ENCODE data around the gene CEBPG. TPM values are rescaled to one million over a fixed set of nuclear protein-coding genes. Genes with fewer than 3 reads are reported as not detected.

The CEBPG gene
- total RNA-seq, 1 experiment from 2014 or later, result 41.5 TPM

- POLR2A ChIA-PET, result no interaction called here
- CTCF ChIA-PET, result interaction anchor here (0.6 to 2.1 kb wide), 3 partner anchors 50 to 221 kb away, joined by 3 to 16 read pairs (median 5); no protein-coding TSS in a partner anchor
- Histone ChIP-seq H3K27me3 (ENCODE audit: control insufficient read depth, insufficient read depth, low read length) (no peaks in the 10 kb centered on the region), H3K9me3 (ENCODE audit: control insufficient read depth, insufficient read depth, low read depth, low read length) (no peaks in the 10 kb centered on the region), H3K27ac (ENCODE audit: low read length) (no peak overlapping the region), H3K4me3 (ENCODE audit: low read depth in 2 of 2, low read length in 2 of 2) (no peak overlapping the region), H3K4me1 (ENCODE audit: control insufficient read depth, insufficient read depth, low read length) (no peaks in the 10 kb centered on the region), H3K36me3 (ENCODE audit: control insufficient read depth, insufficient read depth, low read length) (no peaks in the 10 kb centered on the region)
- no TSS peak for BruUV-seq (replicated peaks)
- no peak for TF ChIP-seq TCF7L2 (IDR thresholded peaks at IDR 0.05; ENCODE audit: low read depth, low read length)
- no peak for TF ChIP-seq SIN3A (IDR thresholded peaks at IDR 0.05; ENCODE audit: borderline replicate concordance, insufficient read depth, low read depth, low read length)
- no peak for TF ChIP-seq POLR2AphosphoS5 (IDR thresholded peaks at IDR 0.05; ENCODE audit: low read depth, low read length)
- no peak for TF ChIP-seq CTCF (IDR thresholded peaks at IDR 0.05)
- no peak for TF ChIP-seq REST (IDR thresholded peaks at IDR 0.05; ENCODE audit: insufficient read depth in 1 of 2, low read depth in 2 of 2, low read length in 1 of 2)
- intact Hi-C loops (cut with micrococcal nuclease; ENCODE audit: unreplicated experiment), result no loop called here
- no peak for ATAC-seq
- in situ Hi-C loops (cut with HindIII; ENCODE audit: low pct_unique_long_range_greater_than_20kb, low sequenced_read_pairs), result no loop called here
- no peak for DNase-seq (ENCODE audit: low read depth, low spot score)
These were observed 34.6 kb downstream of the CEBPG start for GRCh38 chr19:33408116-33408515.

GRCh38 chr19:33408538-33409434 lies 35.3 kb downstream of the CEBPG start:
- Histone ChIP-seq H3K4me1 (ENCODE audit: control insufficient read depth, insufficient read depth, low read length) (no peaks in the 10 kb centered on the region), H3K36me3 (ENCODE audit: control insufficient read depth, insufficient read depth, low read length) (no peaks in the 10 kb centered on the region), H3K9me3 (ENCODE audit: control insufficient read depth, insufficient read depth, low read depth, low read length) (no peaks in the 10 kb centered on the region), H3K4me3 (ENCODE audit: low read depth in 2 of 2, low read length in 2 of 2) (no peak overlapping the region), H3K27ac (ENCODE audit: low read length) (no peak overlapping the region), H3K27me3 (ENCODE audit: control insufficient read depth, insufficient read depth, low read length) (no peaks in the 10 kb centered on the region)
- in situ Hi-C loops (cut with HindIII; ENCODE audit: low pct_unique_long_range_greater_than_20kb, low sequenced_read_pairs), result no loop called here
- TF ChIP-seq REST (IDR thresholded peaks at IDR 0.05; ENCODE audit: insufficient read depth in 1 of 2, low read depth in 2 of 2, low read length in 1 of 2) (no peak), TCF7L2 (IDR thresholded peaks at IDR 0.05; ENCODE audit: low read depth, low read length) (no peak), POLR2AphosphoS5 (IDR thresholded peaks at IDR 0.05; ENCODE audit: low read depth, low read length) (no peak), SIN3A (IDR thresholded peaks at IDR 0.05; ENCODE audit: borderline replicate concordance, insufficient read depth, low read depth, low read length) (no peak), CTCF (IDR thresholded peaks at IDR 0.05) (no peak)
- DNase-seq (ENCODE audit: low read depth, low spot score) (no peak), ATAC-seq (no peak)
- intact Hi-C loops (cut with micrococcal nuclease; ENCODE audit: unreplicated experiment), result no loop called here
- no TSS peak for BruUV-seq (replicated peaks)
- CTCF ChIA-PET, result interaction anchor here (0.6 to 2.1 kb wide), 6 partner anchors 12 to 221 kb away, joined by 3 to 16 read pairs (median 4); no protein-coding TSS in a partner anchor
- POLR2A ChIA-PET, result interaction anchor here (0.6 kb wide), 1 partner anchor 666 kb away, joined by 3 read pairs; no protein-coding TSS in a partner anchor

Data from Panc1 (cell line).